GM18909 (cell line): Measurements from ENCODE around the gene WDR5.
A peak's percentile ranks its signal among the peaks of the same experiment; 100 is the strongest.

Source experiments
- ATAC-seq: cut with Tn5 transposase; IDR thresholded peaks from one replicate; pipeline ENCODE4 v1.9.1; 2021; ENCODE audit warnings: mild to moderate bottlenecking; ENCODE audit not compliant: unreplicated experiment, poor library complexity

Gene WDR5

DNA sequence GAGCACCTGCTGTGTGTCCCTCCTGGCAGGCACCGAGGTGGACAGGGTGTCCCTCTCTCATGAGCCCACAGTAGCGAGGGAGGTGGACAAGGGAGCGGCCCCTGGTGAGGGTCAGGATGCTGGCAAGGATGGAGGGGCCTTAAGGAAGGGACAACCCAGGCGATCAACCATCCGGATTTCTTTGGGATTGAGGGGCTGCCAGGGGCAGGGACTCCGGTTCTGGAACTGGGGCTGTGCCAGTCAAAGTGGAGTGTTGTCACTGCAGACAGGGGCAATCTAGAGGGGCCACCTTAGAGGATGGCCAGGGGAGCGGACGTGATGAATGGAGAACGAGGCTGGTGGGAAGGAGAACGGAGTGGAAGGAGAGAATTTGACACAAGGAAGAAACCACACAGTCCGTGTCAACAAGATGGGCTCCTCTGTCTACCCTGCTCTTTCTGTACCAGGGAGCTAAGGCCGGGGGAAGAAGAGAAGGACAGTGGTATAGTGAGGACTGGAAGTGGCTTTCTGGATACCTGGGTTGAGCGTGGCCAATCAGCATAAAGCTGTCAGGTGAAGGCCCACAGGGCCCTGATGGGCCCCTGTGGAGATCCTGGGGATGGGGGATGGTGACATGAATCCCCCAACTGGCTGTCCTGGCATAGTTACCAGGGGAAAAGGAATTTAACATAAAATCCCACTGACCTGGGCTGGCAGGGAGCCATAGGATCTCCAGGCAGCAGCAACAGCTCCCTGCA, 4.2 kb upstream of the WDR5 start:
- ATAC-seq, result no peak

DNA sequence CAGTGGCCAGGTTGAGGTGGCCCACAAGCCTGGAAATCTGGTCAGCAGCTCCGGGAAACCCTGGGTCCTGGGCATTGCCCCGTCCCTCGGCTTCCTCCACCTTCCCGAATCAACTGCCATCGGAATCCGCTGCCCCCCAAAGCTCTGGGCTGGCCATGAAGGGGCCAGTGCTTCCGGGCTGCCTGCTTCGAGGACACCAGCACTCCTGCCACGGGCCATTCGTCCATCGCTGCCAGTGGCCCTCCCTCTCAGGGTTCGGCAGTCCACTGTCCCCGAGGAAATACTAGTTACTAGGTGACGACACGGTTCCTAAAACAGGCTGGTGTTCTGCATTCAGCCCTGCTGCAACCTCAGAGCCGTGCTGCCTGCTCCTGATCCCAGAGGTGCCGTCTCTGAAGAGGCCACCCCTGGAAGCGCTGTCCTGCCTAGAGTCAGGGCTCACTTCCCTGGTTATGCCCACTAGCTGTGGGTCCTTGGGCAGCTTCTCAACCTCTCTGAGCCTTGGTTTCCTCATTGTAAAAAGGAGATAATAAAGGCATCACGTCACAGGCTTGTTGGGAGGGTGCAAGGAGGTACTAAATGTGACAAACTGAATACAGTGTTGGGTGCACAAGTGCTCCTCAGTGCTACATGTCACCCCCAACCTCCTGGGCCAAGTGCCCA, 3.5 kb upstream of the WDR5 start:
- ATAC-seq, result no peak

- ATAC-seq, result no peak
Measured at GRCh38 chr9:134134949-134135342, 936 bp upstream of the WDR5 start.

DNA sequence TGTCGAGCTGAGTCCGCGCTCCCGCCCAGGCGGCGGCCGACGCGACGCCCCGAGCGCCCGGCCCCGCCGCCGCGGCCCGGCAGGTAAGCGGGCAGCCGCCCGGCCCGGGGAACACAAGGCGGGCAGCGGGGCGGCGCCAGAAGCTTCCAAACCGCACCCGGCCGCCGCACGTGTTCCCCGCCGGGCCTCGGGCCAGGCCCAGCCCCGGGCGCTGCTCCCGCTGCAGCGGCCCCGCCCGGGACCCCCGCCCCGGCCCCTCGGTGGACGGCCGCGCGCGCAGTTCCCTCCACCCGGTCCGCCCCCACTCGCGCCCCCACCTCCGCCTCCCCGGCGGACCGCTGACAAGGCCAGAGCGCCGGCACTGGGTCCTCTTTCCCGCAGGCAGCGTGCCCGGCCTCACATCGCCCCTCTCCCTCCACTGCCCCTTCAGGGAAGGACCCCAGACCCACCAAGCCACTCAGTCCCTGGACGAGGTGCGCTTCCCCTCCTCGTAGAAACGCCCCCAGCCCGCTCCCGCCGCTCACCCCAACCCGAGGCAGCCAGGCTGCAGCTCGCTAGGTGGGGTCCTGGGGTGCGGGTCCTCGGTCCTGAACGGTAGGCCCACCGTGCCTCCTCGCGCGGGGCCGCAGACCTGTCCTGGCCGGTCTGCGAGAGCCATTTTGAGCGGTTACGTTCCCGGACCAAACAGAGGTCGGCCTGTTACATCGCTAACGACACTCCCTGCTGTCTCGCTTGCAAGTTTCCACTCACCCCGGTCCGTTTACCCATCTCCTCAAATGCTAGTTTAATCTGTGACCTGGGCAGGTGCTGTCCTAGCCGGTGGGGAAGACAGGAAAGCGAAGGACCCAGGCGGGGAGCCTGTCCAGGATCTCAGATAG, 475 bp downstream of the WDR5 start:
- ATAC-seq, result peak; percentile 23

GRCh38 chr9:134136996-134137299, 1.1 kb downstream of the WDR5 start:
- no peak for ATAC-seq

GRCh38 chr9:134138292-134138691, 2.4 kb downstream of the WDR5 start:
- no peak for ATAC-seq

DNA sequence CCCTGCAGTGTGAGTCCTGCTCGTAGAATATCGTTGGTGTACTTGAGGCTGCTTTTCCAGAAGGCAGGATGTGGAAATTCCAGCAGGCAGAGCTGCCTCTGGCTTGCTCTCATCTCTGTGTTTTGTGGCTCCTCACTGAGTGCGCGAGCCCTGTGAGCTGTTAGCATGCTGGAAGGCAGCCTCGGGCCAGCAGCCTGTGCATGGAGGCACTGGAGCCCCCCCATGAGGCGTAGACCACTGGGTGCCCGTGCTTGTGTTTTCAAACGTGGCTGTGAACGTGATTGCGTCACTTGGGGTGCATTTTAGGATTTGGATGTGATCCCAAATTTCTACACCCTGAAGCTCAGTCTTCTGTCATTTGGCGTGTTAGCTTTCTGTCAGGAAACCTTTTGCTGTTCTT, 3.2 kb downstream of the WDR5 start:
- ATAC-seq, result no peak

- no peak for ATAC-seq
Measured at GRCh38 chr9:134141906-134142305, 6.0 kb downstream of the WDR5 start.

GRCh38 chr9:134144801-134145200, 8.9 kb downstream of the WDR5 start:
- ATAC-seq, result no peak

GRCh38 chr9:134145262-134145661, 9.4 kb downstream of the WDR5 start:
- ATAC-seq, result no peak

DNA sequence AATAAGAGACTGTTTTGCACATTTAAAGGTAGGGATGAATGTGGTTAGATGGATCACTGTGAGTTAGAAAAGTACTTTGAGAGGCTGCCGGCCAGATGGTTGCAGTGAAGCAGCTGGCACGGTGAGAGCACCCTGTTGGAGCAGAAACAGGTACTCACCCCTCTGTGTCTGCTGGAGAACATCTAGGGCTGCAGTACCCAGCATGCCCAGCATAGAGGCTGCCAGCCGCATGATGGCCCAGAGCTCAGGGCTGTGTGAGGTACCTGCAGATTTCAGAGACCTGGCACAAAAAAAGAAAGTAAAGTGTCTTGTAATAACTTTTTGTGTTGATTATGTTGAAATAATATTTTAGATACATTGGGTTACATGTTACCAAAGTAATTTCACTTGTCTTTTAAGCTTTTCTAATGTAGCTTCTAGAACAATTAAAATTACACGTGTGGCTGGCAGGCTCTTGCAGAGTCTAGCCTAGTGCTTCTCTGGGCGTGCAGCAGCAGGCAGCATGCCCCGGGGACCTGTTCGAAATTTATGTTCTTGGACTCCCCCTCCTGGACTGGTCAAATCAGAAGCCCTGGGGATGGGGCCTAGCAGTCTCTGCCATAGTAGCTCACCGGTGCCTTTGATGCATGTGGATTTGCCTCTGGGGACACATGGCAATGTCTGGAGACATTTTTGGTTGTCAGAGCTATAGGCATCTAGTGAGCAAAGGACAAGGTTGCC, 11.1 kb downstream of the WDR5 start:
- ATAC-seq, result no peak

- no peak for ATAC-seq
Measured at GRCh38 chr9:134149380-134149779, 13.5 kb downstream of the WDR5 start.

GRCh38 chr9:134150557-134151214, 14.8 kb downstream of the WDR5 start:
- no peak for ATAC-seq

DNA sequence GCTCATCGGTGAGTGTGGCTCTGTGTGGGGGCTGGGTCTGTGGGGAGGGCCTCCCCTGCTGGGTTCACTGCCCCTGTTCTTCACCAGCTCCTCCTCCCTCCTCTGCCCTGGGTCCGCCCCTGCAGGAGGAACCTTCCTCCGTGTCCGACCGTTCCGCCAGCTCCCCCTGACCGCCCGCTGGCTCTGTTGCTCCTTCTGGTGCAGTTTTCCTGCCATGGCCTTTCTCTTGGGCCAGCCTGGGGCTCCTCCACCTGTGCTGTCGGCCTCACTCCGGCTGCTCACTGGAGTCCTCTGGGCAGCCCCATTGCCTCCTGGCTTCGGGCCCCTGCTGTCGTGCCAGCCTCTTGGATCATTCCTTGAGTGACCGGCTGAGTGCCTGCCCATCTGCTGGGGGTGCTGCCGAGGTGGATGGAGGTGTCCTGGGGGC, 16.2 kb downstream of the WDR5 start:
- ATAC-seq, result no peak

GRCh38 chr9:134152488-134152887, 16.6 kb downstream of the WDR5 start:
- no peak for ATAC-seq

DNA sequence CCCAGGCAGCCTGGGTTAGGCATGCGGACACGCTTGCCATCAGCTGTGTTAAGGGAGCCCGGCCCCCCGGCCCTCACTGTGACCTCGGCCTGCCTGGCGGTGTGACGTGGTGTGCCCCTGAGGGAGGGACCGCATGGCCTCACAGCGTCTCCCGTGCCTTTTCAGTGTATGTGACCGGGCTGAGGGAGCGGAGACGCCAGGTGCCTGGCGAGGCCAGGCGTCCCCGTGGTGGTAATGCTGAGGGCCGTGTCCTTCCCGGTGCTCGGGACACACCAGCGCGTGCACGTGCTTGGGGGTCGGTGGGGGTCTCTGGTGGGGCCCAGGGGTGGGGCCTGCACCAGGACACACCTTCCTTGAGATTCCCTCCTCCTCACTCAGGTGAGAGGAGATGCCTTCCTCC, 17.6 kb downstream of the WDR5 start:
- ATAC-seq, result no peak

- no peak for ATAC-seq
Measured at GRCh38 chr9:134154262-134154701, 18.4 kb downstream of the WDR5 start.

DNA sequence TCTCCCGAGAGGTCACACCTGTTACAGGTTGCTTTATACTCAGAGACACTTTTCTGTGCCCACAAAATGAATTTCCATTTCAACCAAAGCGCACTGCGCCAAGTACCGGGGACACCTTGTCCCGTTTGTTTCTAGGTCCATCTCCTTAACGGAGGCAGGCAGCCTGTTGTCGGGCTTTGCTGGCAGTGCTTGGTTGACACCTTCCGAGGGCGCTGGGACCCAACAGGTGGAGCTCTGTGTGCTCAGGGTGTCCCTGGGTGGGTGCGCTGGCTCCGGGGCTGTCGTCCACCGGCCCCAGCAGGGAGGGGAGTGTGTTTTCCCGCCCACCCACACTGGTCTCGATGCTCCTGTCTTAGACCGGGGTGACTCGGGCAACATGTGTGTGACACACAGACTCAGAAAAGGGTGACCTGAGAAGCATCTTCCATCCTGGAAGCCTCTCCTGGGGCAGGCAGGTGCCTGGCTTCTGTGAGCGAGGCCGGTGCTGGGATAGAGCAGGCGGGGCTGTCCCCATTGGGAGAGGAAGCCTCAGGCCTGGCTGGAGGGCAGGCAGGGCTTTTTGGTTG, 20.0 kb downstream of the WDR5 start:
- ATAC-seq, result no peak

- ATAC-seq, result no peak
Measured at GRCh38 chr9:134156564-134157377, 20.9 kb downstream of the WDR5 start.
